ENCODE results near the gene ADCY5.

ADCY5 gene

GRCh38 chr3:123467046-123467445 is 18.2 kb upstream of the ADCY5 start:
- TF ChIP-seq, protein P1, sequence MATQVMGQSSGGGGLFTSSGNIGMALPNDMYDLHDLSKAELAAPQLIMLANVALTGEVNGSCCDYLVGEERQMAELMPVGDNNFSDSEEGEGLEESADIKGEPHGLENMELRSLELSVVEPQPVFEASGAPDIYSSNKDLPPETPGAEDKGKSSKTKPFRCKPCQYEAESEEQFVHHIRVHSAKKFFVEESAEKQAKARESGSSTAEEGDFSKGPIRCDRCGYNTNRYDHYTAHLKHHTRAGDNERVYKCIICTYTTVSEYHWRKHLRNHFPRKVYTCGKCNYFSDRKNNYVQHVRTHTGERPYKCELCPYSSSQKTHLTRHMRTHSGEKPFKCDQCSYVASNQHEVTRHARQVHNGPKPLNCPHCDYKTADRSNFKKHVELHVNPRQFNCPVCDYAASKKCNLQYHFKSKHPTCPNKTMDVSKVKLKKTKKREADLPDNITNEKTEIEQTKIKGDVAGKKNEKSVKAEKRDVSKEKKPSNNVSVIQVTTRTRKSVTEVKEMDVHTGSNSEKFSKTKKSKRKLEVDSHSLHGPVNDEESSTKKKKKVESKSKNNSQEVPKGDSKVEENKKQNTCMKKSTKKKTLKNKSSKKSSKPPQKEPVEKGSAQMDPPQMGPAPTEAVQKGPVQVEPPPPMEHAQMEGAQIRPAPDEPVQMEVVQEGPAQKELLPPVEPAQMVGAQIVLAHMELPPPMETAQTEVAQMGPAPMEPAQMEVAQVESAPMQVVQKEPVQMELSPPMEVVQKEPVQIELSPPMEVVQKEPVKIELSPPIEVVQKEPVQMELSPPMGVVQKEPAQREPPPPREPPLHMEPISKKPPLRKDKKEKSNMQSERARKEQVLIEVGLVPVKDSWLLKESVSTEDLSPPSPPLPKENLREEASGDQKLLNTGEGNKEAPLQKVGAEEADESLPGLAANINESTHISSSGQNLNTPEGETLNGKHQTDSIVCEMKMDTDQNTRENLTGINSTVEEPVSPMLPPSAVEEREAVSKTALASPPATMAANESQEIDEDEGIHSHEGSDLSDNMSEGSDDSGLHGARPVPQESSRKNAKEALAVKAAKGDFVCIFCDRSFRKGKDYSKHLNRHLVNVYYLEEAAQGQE (IDR thresholded peaks at IDR 0.05; ENCODE audit: insufficient read depth in 1 of 2, low read depth in 2 of 2, low read length in 2 of 2) = no peak
- TF ChIP-seq SIN3A (IDR thresholded peaks at IDR 0.05; ENCODE audit: borderline replicate concordance, insufficient read depth, low read length) = no peak
- TF ChIP-seq POLR2AphosphoS5 (IDR thresholded peaks at IDR 0.05; ENCODE audit: low read depth, low read length) = no peak
- TF ChIP-seq FOXP2 (optimal IDR thresholded peaks at IDR 0.05; ENCODE audit: borderline replicate concordance, extremely low read depth, extremely low read length, insufficient read depth) = no peak
- TF ChIP-seq TAF1 (IDR thresholded peaks at IDR 0.05; ENCODE audit: borderline replicate concordance, insufficient read depth, low read length) = no peak

GRCh38 chr3:123464211-123464610 is 15.3 kb upstream of the ADCY5 start:
- TF ChIP-seq FOXP2 (optimal IDR thresholded peaks at IDR 0.05; ENCODE audit: borderline replicate concordance, extremely low read depth, extremely low read length, insufficient read depth) (no peak), SIN3A (IDR thresholded peaks at IDR 0.05; ENCODE audit: borderline replicate concordance, insufficient read depth, low read length) (no peak), POLR2AphosphoS5 (IDR thresholded peaks at IDR 0.05; ENCODE audit: low read depth, low read length) (no peak), TAF1 (IDR thresholded peaks at IDR 0.05; ENCODE audit: borderline replicate concordance, insufficient read depth, low read length) (no peak)
- TF ChIP-seq, protein P1 (IDR thresholded peaks at IDR 0.05; ENCODE audit: insufficient read depth in 1 of 2, low read depth in 2 of 2, low read length in 2 of 2) = no peak

DNA sequence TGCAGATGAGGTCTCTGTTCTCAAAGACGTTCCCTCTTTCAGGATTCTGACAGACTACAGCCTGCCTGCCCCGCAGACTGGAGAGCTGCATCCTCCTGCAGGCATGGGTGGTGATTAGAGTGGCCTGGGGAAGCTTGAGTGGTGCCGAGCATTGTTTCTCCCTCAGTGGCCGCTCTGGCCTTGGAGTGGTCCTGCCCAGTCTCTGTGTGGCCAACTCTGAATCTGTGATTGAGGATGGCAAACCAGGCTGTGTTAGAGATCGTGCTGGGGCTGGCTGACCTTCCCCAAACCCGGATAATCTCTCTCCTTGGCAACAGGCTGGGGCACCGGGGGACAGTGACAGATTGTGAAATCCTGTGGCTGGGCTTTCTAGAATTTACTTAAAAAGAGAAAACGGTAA is 11.0 kb upstream of the ADCY5 start:
- TF ChIP-seq, protein P1 (IDR thresholded peaks at IDR 0.05; ENCODE audit: insufficient read depth in 1 of 2, low read depth in 2 of 2, low read length in 2 of 2) = no peak
- TF ChIP-seq POLR2AphosphoS5 (IDR thresholded peaks at IDR 0.05; ENCODE audit: low read depth, low read length) (no peak), FOXP2 (optimal IDR thresholded peaks at IDR 0.05; ENCODE audit: borderline replicate concordance, extremely low read depth, extremely low read length, insufficient read depth) (no peak), TAF1 (IDR thresholded peaks at IDR 0.05; ENCODE audit: borderline replicate concordance, insufficient read depth, low read length) (no peak), SIN3A (IDR thresholded peaks at IDR 0.05; ENCODE audit: borderline replicate concordance, insufficient read depth, low read length) (no peak)

DNA sequence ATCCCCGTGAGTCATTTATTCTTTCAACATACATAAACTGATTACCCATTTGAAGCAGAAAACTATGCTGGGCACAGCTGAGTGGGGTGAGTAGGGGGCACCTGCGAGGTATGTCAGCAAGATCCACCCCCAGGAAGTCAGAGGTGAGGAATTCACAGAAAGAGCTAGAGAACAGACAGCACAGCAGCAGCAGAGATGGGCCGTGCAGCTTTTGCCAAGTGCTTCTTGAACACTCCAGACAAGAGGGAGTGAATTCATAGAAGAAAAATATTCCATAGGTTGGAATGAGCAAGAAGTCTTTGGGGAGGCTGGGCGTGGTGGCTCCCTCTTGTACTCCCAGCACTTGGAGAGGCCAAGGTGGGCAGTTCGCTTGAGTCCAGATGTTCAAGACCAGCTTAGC is 9.4 kb upstream of the ADCY5 start:
- TF ChIP-seq, protein P1 (IDR thresholded peaks at IDR 0.05; ENCODE audit: insufficient read depth in 1 of 2, low read depth in 2 of 2, low read length in 2 of 2) = no peak
- TF ChIP-seq TAF1 (IDR thresholded peaks at IDR 0.05; ENCODE audit: borderline replicate concordance, insufficient read depth, low read length) = no peak
- no peak for TF ChIP-seq SIN3A (IDR thresholded peaks at IDR 0.05; ENCODE audit: borderline replicate concordance, insufficient read depth, low read length)
- TF ChIP-seq FOXP2 (optimal IDR thresholded peaks at IDR 0.05; ENCODE audit: borderline replicate concordance, extremely low read depth, extremely low read length, insufficient read depth) = no peak
- no peak for TF ChIP-seq POLR2AphosphoS5 (IDR thresholded peaks at IDR 0.05; ENCODE audit: low read depth, low read length)

DNA sequence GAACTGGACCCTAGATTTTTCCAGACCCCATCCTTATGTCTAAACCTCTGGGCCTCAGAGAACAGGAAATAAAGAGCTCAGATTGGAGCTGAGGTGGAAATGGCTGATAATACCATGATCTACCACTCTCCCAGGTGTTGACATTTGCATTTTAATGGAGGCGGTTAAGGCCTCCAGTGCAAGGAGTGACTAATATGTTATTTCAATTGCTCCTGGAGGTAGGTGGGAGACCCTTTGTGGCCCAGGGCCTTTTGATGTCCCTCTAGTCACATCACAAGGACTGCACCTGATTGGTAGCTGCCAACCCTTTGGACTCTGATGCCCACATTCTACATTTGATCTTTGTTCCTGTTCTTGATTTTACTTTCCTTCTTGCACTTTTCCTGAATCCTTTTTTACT is 9.0 kb upstream of the ADCY5 start:
- TF ChIP-seq POLR2AphosphoS5 (IDR thresholded peaks at IDR 0.05; ENCODE audit: low read depth, low read length) (no peak), SIN3A (IDR thresholded peaks at IDR 0.05; ENCODE audit: borderline replicate concordance, insufficient read depth, low read length) (no peak), FOXP2 (optimal IDR thresholded peaks at IDR 0.05; ENCODE audit: borderline replicate concordance, extremely low read depth, extremely low read length, insufficient read depth) (no peak), TAF1 (IDR thresholded peaks at IDR 0.05; ENCODE audit: borderline replicate concordance, insufficient read depth, low read length) (no peak)
- TF ChIP-seq, protein P1 (IDR thresholded peaks at IDR 0.05; ENCODE audit: insufficient read depth in 1 of 2, low read depth in 2 of 2, low read length in 2 of 2) = no peak

All from PFSK-1 (cell line).